ENCODE results near the gene MUSTN1. TPM values are rescaled to one million over a fixed set of nuclear protein-coding genes. Genes with fewer than 3 reads are reported as not detected.

The MUSTN1 gene
- total and polyA plus RNA-seq, 2 of the 13 experiments (the other 11 are each of a cell fraction or from before 2014, with no cell fraction given) = 0.84 to 1.4 TPM

DNA sequence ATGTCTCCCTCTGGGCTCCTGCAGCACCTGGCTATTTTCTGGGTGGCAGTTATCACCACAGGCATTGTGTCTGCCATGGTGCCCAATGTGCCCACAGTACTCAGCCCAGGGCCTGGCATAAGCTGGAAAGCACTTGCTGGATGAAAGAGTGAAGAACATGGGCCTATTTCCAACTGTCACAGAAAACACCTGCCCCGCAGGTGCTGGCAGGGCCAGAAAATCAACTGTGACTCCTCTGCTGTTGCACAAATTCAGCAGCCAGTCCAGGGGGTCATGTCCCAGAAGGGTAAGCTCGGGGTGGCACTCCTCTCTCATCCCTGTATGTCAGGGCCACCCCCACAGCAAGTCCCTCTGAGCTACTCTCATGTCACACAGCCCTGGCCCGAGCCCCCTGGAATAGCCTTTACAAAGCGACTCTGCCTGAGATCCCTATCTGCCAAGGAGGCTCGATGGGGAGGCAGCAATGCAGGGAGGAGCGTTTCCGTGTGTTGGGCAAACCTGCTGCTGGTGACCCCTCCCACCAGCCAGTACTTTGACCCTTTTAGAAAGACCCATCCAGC, 23.3 kb downstream of the MUSTN1 start (continued):
- TF ChIP-seq, protein P1, sequence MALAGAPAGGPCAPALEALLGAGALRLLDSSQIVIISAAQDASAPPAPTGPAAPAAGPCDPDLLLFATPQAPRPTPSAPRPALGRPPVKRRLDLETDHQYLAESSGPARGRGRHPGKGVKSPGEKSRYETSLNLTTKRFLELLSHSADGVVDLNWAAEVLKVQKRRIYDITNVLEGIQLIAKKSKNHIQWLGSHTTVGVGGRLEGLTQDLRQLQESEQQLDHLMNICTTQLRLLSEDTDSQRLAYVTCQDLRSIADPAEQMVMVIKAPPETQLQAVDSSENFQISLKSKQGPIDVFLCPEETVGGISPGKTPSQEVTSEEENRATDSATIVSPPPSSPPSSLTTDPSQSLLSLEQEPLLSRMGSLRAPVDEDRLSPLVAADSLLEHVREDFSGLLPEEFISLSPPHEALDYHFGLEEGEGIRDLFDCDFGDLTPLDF (CRISPR knock-in tag; IDR thresholded peaks at IDR 0.05) = no peak
- TF ChIP-seq HNRNPL (IDR thresholded peaks at IDR 0.05; ENCODE audit: low read depth, low read length) = 0 out of 2 replicates have a peak, but pooled peaks have one; percentile 40
- TF ChIP-seq, protein P2, sequence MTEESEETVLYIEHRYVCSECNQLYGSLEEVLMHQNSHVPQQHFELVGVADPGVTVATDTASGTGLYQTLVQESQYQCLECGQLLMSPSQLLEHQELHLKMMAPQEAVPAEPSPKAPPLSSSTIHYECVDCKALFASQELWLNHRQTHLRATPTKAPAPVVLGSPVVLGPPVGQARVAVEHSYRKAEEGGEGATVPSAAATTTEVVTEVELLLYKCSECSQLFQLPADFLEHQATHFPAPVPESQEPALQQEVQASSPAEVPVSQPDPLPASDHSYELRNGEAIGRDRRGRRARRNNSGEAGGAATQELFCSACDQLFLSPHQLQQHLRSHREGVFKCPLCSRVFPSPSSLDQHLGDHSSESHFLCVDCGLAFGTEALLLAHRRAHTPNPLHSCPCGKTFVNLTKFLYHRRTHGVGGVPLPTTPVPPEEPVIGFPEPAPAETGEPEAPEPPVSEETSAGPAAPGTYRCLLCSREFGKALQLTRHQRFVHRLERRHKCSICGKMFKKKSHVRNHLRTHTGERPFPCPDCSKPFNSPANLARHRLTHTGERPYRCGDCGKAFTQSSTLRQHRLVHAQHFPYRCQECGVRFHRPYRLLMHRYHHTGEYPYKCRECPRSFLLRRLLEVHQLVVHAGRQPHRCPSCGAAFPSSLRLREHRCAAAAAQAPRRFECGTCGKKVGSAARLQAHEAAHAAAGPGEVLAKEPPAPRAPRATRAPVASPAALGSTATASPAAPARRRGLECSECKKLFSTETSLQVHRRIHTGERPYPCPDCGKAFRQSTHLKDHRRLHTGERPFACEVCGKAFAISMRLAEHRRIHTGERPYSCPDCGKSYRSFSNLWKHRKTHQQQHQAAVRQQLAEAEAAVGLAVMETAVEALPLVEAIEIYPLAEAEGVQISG (CRISPR knock-in tag; IDR thresholded peaks at IDR 0.05) = 0 out of 2 replicates have a peak, but pooled peaks have one; percentile 32
- TF ChIP-seq ZMYM3 (CRISPR knock-in tag; IDR thresholded peaks at IDR 0.05) = peak; percentile 79
- TF ChIP-seq MXD4 (CRISPR knock-in tag; IDR thresholded peaks at IDR 0.05) = no peak
- TF ChIP-seq, protein P3, sequence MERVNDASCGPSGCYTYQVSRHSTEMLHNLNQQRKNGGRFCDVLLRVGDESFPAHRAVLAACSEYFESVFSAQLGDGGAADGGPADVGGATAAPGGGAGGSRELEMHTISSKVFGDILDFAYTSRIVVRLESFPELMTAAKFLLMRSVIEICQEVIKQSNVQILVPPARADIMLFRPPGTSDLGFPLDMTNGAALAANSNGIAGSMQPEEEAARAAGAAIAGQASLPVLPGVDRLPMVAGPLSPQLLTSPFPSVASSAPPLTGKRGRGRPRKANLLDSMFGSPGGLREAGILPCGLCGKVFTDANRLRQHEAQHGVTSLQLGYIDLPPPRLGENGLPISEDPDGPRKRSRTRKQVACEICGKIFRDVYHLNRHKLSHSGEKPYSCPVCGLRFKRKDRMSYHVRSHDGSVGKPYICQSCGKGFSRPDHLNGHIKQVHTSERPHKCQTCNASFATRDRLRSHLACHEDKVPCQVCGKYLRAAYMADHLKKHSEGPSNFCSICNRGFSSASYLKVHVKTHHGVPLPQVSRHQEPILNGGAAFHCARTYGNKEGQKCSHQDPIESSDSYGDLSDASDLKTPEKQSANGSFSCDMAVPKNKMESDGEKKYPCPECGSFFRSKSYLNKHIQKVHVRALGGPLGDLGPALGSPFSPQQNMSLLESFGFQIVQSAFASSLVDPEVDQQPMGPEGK (CRISPR knock-in tag; IDR thresholded peaks at IDR 0.05) = peak; percentile 64
- no peak for TF ChIP-seq IRF2 (CRISPR knock-in tag; IDR thresholded peaks at IDR 0.05)
- no peak for TF ChIP-seq TEAD3 (CRISPR knock-in tag; optimal IDR thresholded peaks at IDR 0.05; ENCODE audit: borderline replicate concordance)
- TF ChIP-seq NFIB (CRISPR knock-in tag; IDR thresholded peaks at IDR 0.05; ENCODE audit: borderline replicate concordance) = 0 out of 2 replicates have a peak, but pooled peaks have one; percentile 51
- TF ChIP-seq ZNF501 (CRISPR knock-in tag; IDR thresholded peaks at IDR 0.05) = 0 out of 2 replicates have a peak, but pooled peaks have one; percentile 34
- peak; percentile 28; the same call in 1 of the 2 replicates for TF ChIP-seq ETV5 (CRISPR knock-in tag; IDR thresholded peaks at IDR 0.05; ENCODE audit: borderline replicate concordance)
- TF ChIP-seq MIER3 (CRISPR knock-in tag; IDR thresholded peaks at IDR 0.05; ENCODE audit: borderline replicate concordance) = no peak
- TF ChIP-seq, protein P4, sequence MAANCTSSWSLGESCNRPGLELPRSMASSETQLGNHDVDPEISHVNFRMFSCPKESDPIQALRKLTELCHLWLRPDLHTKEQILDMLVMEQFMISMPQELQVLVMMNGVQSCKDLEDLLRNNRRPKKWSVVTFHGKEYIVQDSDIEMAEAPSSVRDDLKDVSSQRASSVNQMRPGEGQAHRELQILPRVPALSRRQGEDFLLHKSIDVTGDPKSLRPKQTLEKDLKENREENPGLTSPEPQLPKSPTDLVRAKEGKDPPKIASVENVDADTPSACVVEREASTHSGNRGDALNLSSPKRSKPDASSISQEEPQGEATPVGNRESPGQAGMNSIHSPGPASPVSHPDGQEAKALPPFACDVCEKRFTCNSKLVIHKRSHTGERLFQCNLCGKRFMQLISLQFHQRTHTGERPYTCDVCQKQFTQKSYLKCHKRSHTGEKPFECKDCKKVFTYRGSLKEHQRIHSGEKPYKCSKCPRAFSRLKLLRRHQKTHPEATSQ (CRISPR knock-in tag; IDR thresholded peaks at IDR 0.05; ENCODE audit: borderline replicate concordance) = no peak
- TF ChIP-seq, protein P5, sequence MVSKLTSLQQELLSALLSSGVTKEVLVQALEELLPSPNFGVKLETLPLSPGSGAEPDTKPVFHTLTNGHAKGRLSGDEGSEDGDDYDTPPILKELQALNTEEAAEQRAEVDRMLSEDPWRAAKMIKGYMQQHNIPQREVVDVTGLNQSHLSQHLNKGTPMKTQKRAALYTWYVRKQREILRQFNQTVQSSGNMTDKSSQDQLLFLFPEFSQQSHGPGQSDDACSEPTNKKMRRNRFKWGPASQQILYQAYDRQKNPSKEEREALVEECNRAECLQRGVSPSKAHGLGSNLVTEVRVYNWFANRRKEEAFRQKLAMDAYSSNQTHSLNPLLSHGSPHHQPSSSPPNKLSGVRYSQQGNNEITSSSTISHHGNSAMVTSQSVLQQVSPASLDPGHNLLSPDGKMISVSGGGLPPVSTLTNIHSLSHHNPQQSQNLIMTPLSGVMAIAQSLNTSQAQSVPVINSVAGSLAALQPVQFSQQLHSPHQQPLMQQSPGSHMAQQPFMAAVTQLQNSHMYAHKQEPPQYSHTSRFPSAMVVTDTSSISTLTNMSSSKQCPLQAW (CRISPR knock-in tag; IDR thresholded peaks at IDR 0.05) = peak; percentile 50; the same call in 1 of the 2 replicates
- TF ChIP-seq TSC22D2 (CRISPR knock-in tag; IDR thresholded peaks at IDR 0.05; ENCODE audit: borderline replicate concordance) = no peak
- TF ChIP-seq CHD2 (IDR thresholded peaks at IDR 0.05; ENCODE audit: low read depth, low read length) = no peak
- TF ChIP-seq ZNF30 (CRISPR knock-in tag; IDR thresholded peaks at IDR 0.05) = no peak
- TF ChIP-seq, protein P6, sequence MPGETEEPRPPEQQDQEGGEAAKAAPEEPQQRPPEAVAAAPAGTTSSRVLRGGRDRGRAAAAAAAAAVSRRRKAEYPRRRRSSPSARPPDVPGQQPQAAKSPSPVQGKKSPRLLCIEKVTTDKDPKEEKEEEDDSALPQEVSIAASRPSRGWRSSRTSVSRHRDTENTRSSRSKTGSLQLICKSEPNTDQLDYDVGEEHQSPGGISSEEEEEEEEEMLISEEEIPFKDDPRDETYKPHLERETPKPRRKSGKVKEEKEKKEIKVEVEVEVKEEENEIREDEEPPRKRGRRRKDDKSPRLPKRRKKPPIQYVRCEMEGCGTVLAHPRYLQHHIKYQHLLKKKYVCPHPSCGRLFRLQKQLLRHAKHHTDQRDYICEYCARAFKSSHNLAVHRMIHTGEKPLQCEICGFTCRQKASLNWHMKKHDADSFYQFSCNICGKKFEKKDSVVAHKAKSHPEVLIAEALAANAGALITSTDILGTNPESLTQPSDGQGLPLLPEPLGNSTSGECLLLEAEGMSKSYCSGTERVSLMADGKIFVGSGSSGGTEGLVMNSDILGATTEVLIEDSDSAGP (CRISPR knock-in tag; IDR thresholded peaks at IDR 0.05; ENCODE audit: borderline replicate concordance) = 0 out of 2 replicates have a peak, but pooled peaks have one; percentile 18
